ENCODE measurements around the gene FBRSL1.

FBRSL1 gene

GRCh38 chr12:132491138-132491663, 1.2 kb downstream of the FBRSL1 start:
- H3K9ac ChIP-seq (ENCODE audit: low read depth, low read length): peak overlapping the region; percentile 79
- peaks cover 8% of the 10 kb centered on the region for H3K27me3 ChIP-seq (ENCODE audit: control insufficient read depth, insufficient read depth, low read length)
- peaks cover 25% of the 10 kb centered on the region for H3K4me1 ChIP-seq (ENCODE audit: control insufficient read depth, insufficient read depth, low read length)
- peak overlapping the region; percentile 96 for H3K4me2 ChIP-seq (ENCODE audit: low read length)
- H3K36me3 ChIP-seq (ENCODE audit: insufficient read depth, low read length): no peaks in the 10 kb centered on the region
- H3K9me3 ChIP-seq (replicated peaks; ENCODE audit: low read length): no peaks in the 10 kb centered on the region
- H3K4me3 ChIP-seq (ENCODE audit: low read length): peak overlapping the region; percentile 68

GRCh38 chr12:132491761-132492378, 1.9 kb downstream of the FBRSL1 start:
- Histone ChIP-seq H3K4me3 (ENCODE audit: low read length) (peak overlapping the region; percentile 68), H3K9ac (ENCODE audit: low read depth, low read length) (peak overlapping the region; percentile 79), H3K4me1 (ENCODE audit: control insufficient read depth, insufficient read depth, low read length) (peaks cover 25% of the 10 kb centered on the region)

GRCh38 chr12:132492522-132492921, 2.6 kb downstream of the FBRSL1 start:
- no peak overlapping the region for H3K9ac ChIP-seq (ENCODE audit: low read depth, low read length)
- peaks cover 25% of the 10 kb centered on the region for H3K4me1 ChIP-seq (ENCODE audit: control insufficient read depth, insufficient read depth, low read length)
- H3K36me3 ChIP-seq (ENCODE audit: insufficient read depth, low read length): no peaks in the 10 kb centered on the region
- no peaks in the 10 kb centered on the region for H3K9me3 ChIP-seq (replicated peaks; ENCODE audit: low read length)
- H3K4me2 ChIP-seq (ENCODE audit: low read length): peak overlapping the region; percentile 96
- peaks cover 8% of the 10 kb centered on the region for H3K27me3 ChIP-seq (ENCODE audit: control insufficient read depth, insufficient read depth, low read length)
- H3K4me3 ChIP-seq (ENCODE audit: low read length): no peak overlapping the region

More at GRCh38 chr12:132491761-132492378, 1.9 kb downstream of the FBRSL1 start:
- Histone ChIP-seq H3K27me3 (ENCODE audit: control insufficient read depth, insufficient read depth, low read length) (peaks cover 8% of the 10 kb centered on the region), H3K36me3 (ENCODE audit: insufficient read depth, low read length) (no peaks in the 10 kb centered on the region), H3K9me3 (replicated peaks; ENCODE audit: low read length) (no peaks in the 10 kb centered on the region), H3K4me2 (ENCODE audit: low read length) (peak overlapping the region; percentile 96)

- H3K4me2 ChIP-seq (ENCODE audit: low read length): peak overlapping the region; percentile 96
- no peaks in the 10 kb centered on the region for H3K9me3 ChIP-seq (replicated peaks; ENCODE audit: low read length)
- no peak overlapping the region for H3K9ac ChIP-seq (ENCODE audit: low read depth, low read length)
- H3K4me3 ChIP-seq (ENCODE audit: low read length): no peak overlapping the region
- peaks cover 25% of the 10 kb centered on the region for H3K4me1 ChIP-seq (ENCODE audit: control insufficient read depth, insufficient read depth, low read length)
- no peaks in the 10 kb centered on the region for H3K36me3 ChIP-seq (ENCODE audit: insufficient read depth, low read length)
- H3K27me3 ChIP-seq (ENCODE audit: control insufficient read depth, insufficient read depth, low read length): peaks cover 8% of the 10 kb centered on the region
Observed at GRCh38 chr12:132492951-132493350, 3.0 kb downstream of the FBRSL1 start.

- Histone ChIP-seq H3K9ac (ENCODE audit: low read depth, low read length) (no peak overlapping the region), H3K4me1 (ENCODE audit: control insufficient read depth, insufficient read depth, low read length) (peaks cover 25% of the 10 kb centered on the region)
Observed at GRCh38 chr12:132493482-132494178, 3.7 kb downstream of the FBRSL1 start.

GRCh38 chr12:132494294-132495164, 4.6 kb downstream of the FBRSL1 start:
- Histone ChIP-seq H3K36me3 (ENCODE audit: insufficient read depth, low read length) (no peaks in the 10 kb centered on the region), H3K9me3 (replicated peaks; ENCODE audit: low read length) (no peaks in the 10 kb centered on the region), H3K4me3 (ENCODE audit: low read length) (no peak overlapping the region), H3K27me3 (ENCODE audit: control insufficient read depth, insufficient read depth, low read length) (no peaks in the 10 kb centered on the region), H3K4me2 (ENCODE audit: low read length) (no peak overlapping the region), H3K4me1 (ENCODE audit: control insufficient read depth, insufficient read depth, low read length) (peaks cover 25% of the 10 kb centered on the region), H3K9ac (ENCODE audit: low read depth, low read length) (no peak overlapping the region)

More at GRCh38 chr12:132493482-132494178, 3.7 kb downstream of the FBRSL1 start:
- Histone ChIP-seq H3K4me3 (ENCODE audit: low read length) (no peak overlapping the region), H3K36me3 (ENCODE audit: insufficient read depth, low read length) (no peaks in the 10 kb centered on the region), H3K9me3 (replicated peaks; ENCODE audit: low read length) (no peaks in the 10 kb centered on the region), H3K4me2 (ENCODE audit: low read length) (no peak overlapping the region), H3K27me3 (ENCODE audit: control insufficient read depth, insufficient read depth, low read length) (peaks cover 3% of the 10 kb centered on the region)

- Histone ChIP-seq H3K4me1 (ENCODE audit: control insufficient read depth, insufficient read depth, low read length) (peaks cover 25% of the 10 kb centered on the region), H3K9ac (ENCODE audit: low read depth, low read length) (no peak overlapping the region), H3K27me3 (ENCODE audit: control insufficient read depth, insufficient read depth, low read length) (no peaks in the 10 kb centered on the region), H3K4me3 (ENCODE audit: low read length) (no peak overlapping the region), H3K9me3 (replicated peaks; ENCODE audit: low read length) (no peaks in the 10 kb centered on the region), H3K36me3 (ENCODE audit: insufficient read depth, low read length) (no peaks in the 10 kb centered on the region), H3K4me2 (ENCODE audit: low read length) (no peak overlapping the region)
Observed at GRCh38 chr12:132495165-132495544, 5.2 kb downstream of the FBRSL1 start.

GRCh38 chr12:132495629-132496357, 5.8 kb downstream of the FBRSL1 start:
- no peak overlapping the region for H3K9ac ChIP-seq (ENCODE audit: low read depth, low read length)
- H3K36me3 ChIP-seq (ENCODE audit: insufficient read depth, low read length): no peaks in the 10 kb centered on the region
- H3K9me3 ChIP-seq (replicated peaks; ENCODE audit: low read length): no peaks in the 10 kb centered on the region
- H3K4me3 ChIP-seq (ENCODE audit: low read length): no peak overlapping the region
- peaks cover 24% of the 10 kb centered on the region for H3K4me1 ChIP-seq (ENCODE audit: control insufficient read depth, insufficient read depth, low read length)
- no peak overlapping the region for H3K4me2 ChIP-seq (ENCODE audit: low read length)
- no peaks in the 10 kb centered on the region for H3K27me3 ChIP-seq (ENCODE audit: control insufficient read depth, insufficient read depth, low read length)

- no peaks in the 10 kb centered on the region for H3K9me3 ChIP-seq (replicated peaks; ENCODE audit: low read length)
- peaks cover 19% of the 10 kb centered on the region for H3K4me1 ChIP-seq (ENCODE audit: control insufficient read depth, insufficient read depth, low read length)
- H3K27me3 ChIP-seq (ENCODE audit: control insufficient read depth, insufficient read depth, low read length): no peaks in the 10 kb centered on the region
Observed at GRCh38 chr12:132496358-132496669, 6.4 kb downstream of the FBRSL1 start.

GRCh38 chr12:132496710-132497109, 6.8 kb downstream of the FBRSL1 start:
- H3K9ac ChIP-seq (ENCODE audit: low read depth, low read length): no peak overlapping the region

More at GRCh38 chr12:132496358-132496669, 6.4 kb downstream of the FBRSL1 start:
- no peak overlapping the region for H3K9ac ChIP-seq (ENCODE audit: low read depth, low read length)
- H3K4me3 ChIP-seq (ENCODE audit: low read length): no peak overlapping the region
- no peaks in the 10 kb centered on the region for H3K36me3 ChIP-seq (ENCODE audit: insufficient read depth, low read length)
- no peak overlapping the region for H3K4me2 ChIP-seq (ENCODE audit: low read length)

More at GRCh38 chr12:132496710-132497109, 6.8 kb downstream of the FBRSL1 start:
- no peaks in the 10 kb centered on the region for H3K36me3 ChIP-seq (ENCODE audit: insufficient read depth, low read length)
- no peak overlapping the region for H3K4me2 ChIP-seq (ENCODE audit: low read length)
- H3K4me1 ChIP-seq (ENCODE audit: control insufficient read depth, insufficient read depth, low read length): peaks cover 15% of the 10 kb centered on the region
- no peaks in the 10 kb centered on the region for H3K27me3 ChIP-seq (ENCODE audit: control insufficient read depth, insufficient read depth, low read length)
- H3K9me3 ChIP-seq (replicated peaks; ENCODE audit: low read length): no peaks in the 10 kb centered on the region
- no peak overlapping the region for H3K4me3 ChIP-seq (ENCODE audit: low read length)

Data from skeletal muscle satellite cell (primary cell).